ENCODE data around the gene DNAH3. TPM values are rescaled to one million over a fixed set of nuclear protein-coding genes. Genes with fewer than 3 reads are reported as not detected.
"Not testable (repeated sequence)": the region's sequence is repeated elsewhere in the genome, so short reads cannot be mapped to it uniquely, and the experiment has no call there.

DNAH3 gene
- total RNA-seq, 1 experiment from 2014 or later, result 0.15 TPM

- CTCF ChIA-PET, result no interaction called here
- Histone ChIP-seq H3K4me2 (ENCODE audit: low read length) (no peak overlapping the region), H3K9ac (ENCODE audit: low read length) (no peak overlapping the region), H3K9me2 (ENCODE audit: insufficient read depth) (no peaks in the 10 kb centered on the region), H3K4me1 (ENCODE audit: control insufficient read depth in 1 of 2, insufficient read depth in 2 of 2, low read length in 2 of 2) (peaks cover 0 to 4% of the 10 kb centered on the region in 2 experiments; a peak in 1 of 4 replicates), H3K27me3 (ENCODE audit: insufficient read depth, low read length) (no peaks in the 10 kb centered on the region), H3K27ac (ENCODE audit: low read depth, low read length) (no peak overlapping the region), H3K9me3 (ENCODE audit: control insufficient read depth in 1 of 2, insufficient read depth in 1 of 2, low read depth in 1 of 2, low read length in 2 of 2) (no peaks in the 10 kb centered on the region), H3K36me3 (ENCODE audit: control insufficient read depth in 1 of 2, insufficient read depth in 2 of 2, low read length in 2 of 2) (no peaks in the 10 kb centered on the region), H4K20me1 (ENCODE audit: insufficient read depth) (no peaks in the 10 kb centered on the region), H3K4me3 (replicated peaks in 1 of 2; ENCODE audit: low read depth in 1 of 2, low read length in 2 of 2) (no peak overlapping the region), H2AFZ (ENCODE audit: low read depth, low read length, poor library complexity, severe bottlenecking) (no peak overlapping the region), H3K79me2 (ENCODE audit: insufficient read depth, low read length) (no peaks in the 10 kb centered on the region)
- TF ChIP-seq TCF7L2 (IDR thresholded peaks at IDR 0.05; ENCODE audit: borderline replicate concordance, extremely low read depth, insufficient read depth, insufficient read length), result no peak
- DNase-seq (ENCODE audit: low read depth, low spot score) (no peak), ATAC-seq (no peak)
- POLR2A ChIA-PET, result no interaction called here
- intact Hi-C loops (cut with micrococcal nuclease), result no loop called here
- BruUV-seq (replicated peaks), result no TSS peak
- RAD21 ChIA-PET (ENCODE audit: low non-redundant PET in 1 of 2, low total read pairs in 2 of 2, uncharacterized antibody in 2 of 2, unreplicated experiment in 2 of 2), result no interaction called here
These were observed 220.3 kb downstream of the DNAH3 start for GRCh38 chr16:20930365-20930690.

DNA sequence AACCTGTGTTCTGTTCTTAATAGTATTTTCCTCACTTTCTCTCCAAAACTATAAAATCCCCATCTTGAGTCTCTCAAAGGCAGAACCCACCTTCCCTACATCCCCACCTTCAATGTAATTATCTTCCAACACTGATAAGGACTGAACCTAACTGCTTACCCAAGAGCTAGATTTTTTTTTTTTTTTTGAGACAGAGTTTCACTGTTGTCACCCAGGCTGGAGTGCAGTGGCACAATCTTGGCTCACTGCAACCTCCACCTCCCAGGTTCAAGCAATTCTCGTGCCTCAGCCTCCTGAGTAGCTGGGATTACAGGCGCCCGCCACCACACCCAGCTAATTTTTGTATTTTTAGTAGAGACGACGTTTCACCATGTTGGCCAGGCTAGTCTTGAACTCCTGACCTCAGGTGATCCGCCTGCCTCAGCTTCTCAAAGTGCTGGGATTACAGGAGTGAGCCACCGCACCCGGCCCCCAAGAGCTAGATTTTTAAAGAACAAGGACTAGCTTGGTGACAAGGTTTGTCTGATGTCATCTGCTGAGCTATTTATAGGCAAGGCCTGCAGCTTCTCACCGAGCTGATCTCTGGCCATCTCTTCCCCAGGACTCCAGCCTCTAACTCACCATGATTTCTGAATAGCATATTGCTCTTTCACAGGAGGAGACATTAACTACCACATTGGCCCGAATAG, 220.8 kb downstream of the DNAH3 start:
- RAD21 ChIA-PET (ENCODE audit: low non-redundant PET in 1 of 2, low total read pairs in 2 of 2, uncharacterized antibody in 2 of 2, unreplicated experiment in 2 of 2); H4K20me1 ChIP-seq (ENCODE audit: insufficient read depth); H3K4me2 ChIP-seq (ENCODE audit: low read length); H3K9me3 ChIP-seq (ENCODE audit: control insufficient read depth in 1 of 2, insufficient read depth in 1 of 2, low read depth in 1 of 2, low read length in 2 of 2); H3K27me3 ChIP-seq (ENCODE audit: insufficient read depth, low read length); ATAC-seq; DNase-seq (ENCODE audit: low read depth, low spot score); POLR2A ChIA-PET; H3K79me2 ChIP-seq (ENCODE audit: insufficient read depth, low read length); H3K4me3 ChIP-seq (replicated peaks in 1 of 2; ENCODE audit: low read depth in 1 of 2, low read length in 2 of 2); H3K27ac ChIP-seq (ENCODE audit: low read depth, low read length); H2AFZ ChIP-seq (ENCODE audit: low read depth, low read length, poor library complexity, severe bottlenecking); BruUV-seq (replicated peaks); H3K4me1 ChIP-seq (ENCODE audit: control insufficient read depth in 1 of 2, insufficient read depth in 2 of 2, low read length in 2 of 2); intact Hi-C loops (cut with micrococcal nuclease); H3K36me3 ChIP-seq (ENCODE audit: control insufficient read depth in 1 of 2, insufficient read depth in 2 of 2, low read length in 2 of 2); H3K9ac ChIP-seq (ENCODE audit: low read length); CTCF ChIA-PET; H3K9me2 ChIP-seq (ENCODE audit: insufficient read depth): not testable (repeated sequence)
